Cerebellar nuclear complex (tissue), 1 donor: ENCODE results near the gene STARD10.

Experiments used
- DNase-seq, 2 experiments: peaks; one replicate each; lab custom pipeline; 2025; lab: John Stamatoyannopoulos, UW

STARD10 gene

GRCh38 chr11:72780296-72781062 lies 13.4 kb downstream of the STARD10 start:
- DNase-seq, result no peak

- DNase-seq, result no peak
Observed at GRCh38 chr11:72779495-72780128, 14.2 kb downstream of the STARD10 start.

GRCh38 chr11:72778535-72779494 lies 15.0 kb downstream of the STARD10 start:
- DNase-seq, result no peak

GRCh38 chr11:72777755-72778278 lies 16.0 kb downstream of the STARD10 start:
- no peak for DNase-seq

GRCh38 chr11:72776844-72777754 lies 16.7 kb downstream of the STARD10 start:
- no peak for DNase-seq

- no peak for DNase-seq
Observed at GRCh38 chr11:72776117-72776843, 17.6 kb downstream of the STARD10 start.

GRCh38 chr11:72775288-72776110 lies 18.3 kb downstream of the STARD10 start:
- no peak for DNase-seq

GRCh38 chr11:72774499-72774898 lies 19.3 kb downstream of the STARD10 start:
- no peak for DNase-seq

GRCh38 chr11:72773696-72774095 lies 20.2 kb downstream of the STARD10 start:
- no peak for DNase-seq

- no peak for DNase-seq
Observed at GRCh38 chr11:72773291-72773690, 20.6 kb downstream of the STARD10 start.

GRCh38 chr11:72772059-72772458 lies 21.8 kb downstream of the STARD10 start:
- DNase-seq, result no peak

GRCh38 chr11:72771507-72771906 lies 22.3 kb downstream of the STARD10 start:
- no peak for DNase-seq

- no peak for DNase-seq
Observed at GRCh38 chr11:72770799-72771198, 23.0 kb downstream of the STARD10 start.

GRCh38 chr11:72769680-72770079 lies 24.2 kb downstream of the STARD10 start:
- no peak for DNase-seq

- no peak for DNase-seq
Observed at GRCh38 chr11:72768581-72768980, 25.3 kb downstream of the STARD10 start.

- DNase-seq, result no peak
Observed at GRCh38 chr11:72767203-72768062, 26.4 kb downstream of the STARD10 start.

GRCh38 chr11:72766152-72766902 lies 27.5 kb downstream of the STARD10 start:
- no peak for DNase-seq

- no peak for DNase-seq
Observed at GRCh38 chr11:72764503-72764902, 29.3 kb downstream of the STARD10 start.
